GM12874 (cell line): ENCODE measurements around the gene CDC7.

Source experiments
- TF ChIP-seq, protein P1 (sequence below): IDR thresholded peaks from 2 replicates; pipeline ENCODE4 v1.5.1; 2011; ENCODE audit warnings: low read depth, mild to moderate bottlenecking, control low read depth, low read length, moderate library complexity; ENCODE audit not compliant: insufficient read depth

Gene CDC7

GRCh38 chr1:91500756-91501522 is at the start of gene CDC7:
Gene CDC7 (plus strand): TSS chr1:91500851. CDS start chr1:91501717, 866 bp downstream.
- TF ChIP-seq, protein P1, sequence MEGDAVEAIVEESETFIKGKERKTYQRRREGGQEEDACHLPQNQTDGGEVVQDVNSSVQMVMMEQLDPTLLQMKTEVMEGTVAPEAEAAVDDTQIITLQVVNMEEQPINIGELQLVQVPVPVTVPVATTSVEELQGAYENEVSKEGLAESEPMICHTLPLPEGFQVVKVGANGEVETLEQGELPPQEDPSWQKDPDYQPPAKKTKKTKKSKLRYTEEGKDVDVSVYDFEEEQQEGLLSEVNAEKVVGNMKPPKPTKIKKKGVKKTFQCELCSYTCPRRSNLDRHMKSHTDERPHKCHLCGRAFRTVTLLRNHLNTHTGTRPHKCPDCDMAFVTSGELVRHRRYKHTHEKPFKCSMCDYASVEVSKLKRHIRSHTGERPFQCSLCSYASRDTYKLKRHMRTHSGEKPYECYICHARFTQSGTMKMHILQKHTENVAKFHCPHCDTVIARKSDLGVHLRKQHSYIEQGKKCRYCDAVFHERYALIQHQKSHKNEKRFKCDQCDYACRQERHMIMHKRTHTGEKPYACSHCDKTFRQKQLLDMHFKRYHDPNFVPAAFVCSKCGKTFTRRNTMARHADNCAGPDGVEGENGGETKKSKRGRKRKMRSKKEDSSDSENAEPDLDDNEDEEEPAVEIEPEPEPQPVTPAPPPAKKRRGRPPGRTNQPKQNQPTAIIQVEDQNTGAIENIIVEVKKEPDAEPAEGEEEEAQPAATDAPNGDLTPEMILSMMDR, result no peak; the same call in 1 of the 2 replicates

GRCh38 chr1:91454136-91454535 is 46.5 kb upstream of the CDC7 start:
- TF ChIP-seq, protein P1, result no peak

DNA sequence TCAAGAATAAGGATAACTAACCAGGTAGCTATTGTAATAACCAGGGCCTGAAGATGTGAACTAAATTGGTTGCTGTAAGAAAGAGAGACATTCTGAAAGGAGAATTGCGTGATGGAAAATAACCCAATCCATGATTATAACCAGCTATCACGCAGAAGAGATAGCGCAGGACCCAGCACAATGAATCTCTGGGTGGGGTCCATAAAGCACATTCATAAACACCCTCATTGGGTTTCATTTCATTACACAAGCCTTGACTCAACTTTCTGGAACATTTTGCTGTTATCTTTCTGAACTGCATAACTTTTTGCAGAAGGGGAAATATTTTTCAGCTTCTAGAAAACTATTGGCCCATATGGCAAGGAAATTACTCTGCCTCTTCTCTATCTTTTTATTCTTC is 45.3 kb upstream of the CDC7 start:
- TF ChIP-seq, protein P1, result no peak

DNA sequence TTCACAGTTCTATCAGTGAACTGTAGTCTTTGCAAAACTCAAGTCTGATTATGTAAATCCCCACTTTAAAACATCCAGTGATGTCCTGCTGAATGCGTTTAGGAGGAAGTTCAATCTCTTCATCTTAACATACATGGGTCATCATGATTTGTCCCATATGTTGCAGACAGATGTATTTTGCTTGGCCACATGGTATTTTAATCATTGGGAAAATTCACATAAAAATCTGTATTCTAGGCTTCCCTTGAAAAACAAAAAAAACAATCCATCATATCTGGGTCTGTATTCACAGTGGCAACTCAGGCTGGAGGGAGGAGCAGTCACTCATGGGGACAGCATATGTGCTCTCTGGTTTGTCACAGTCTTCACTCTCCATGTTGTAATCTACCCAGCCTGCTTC is 44.8 kb upstream of the CDC7 start:
- TF ChIP-seq, protein P1, result no peak

GRCh38 chr1:91476533-91477217 is 24.0 kb upstream of the CDC7 start:
- TF ChIP-seq, protein P1, result no peak

- TF ChIP-seq, protein P1, result no peak
Observed at GRCh38 chr1:91487469-91487868, 13.2 kb upstream of the CDC7 start.

DNA sequence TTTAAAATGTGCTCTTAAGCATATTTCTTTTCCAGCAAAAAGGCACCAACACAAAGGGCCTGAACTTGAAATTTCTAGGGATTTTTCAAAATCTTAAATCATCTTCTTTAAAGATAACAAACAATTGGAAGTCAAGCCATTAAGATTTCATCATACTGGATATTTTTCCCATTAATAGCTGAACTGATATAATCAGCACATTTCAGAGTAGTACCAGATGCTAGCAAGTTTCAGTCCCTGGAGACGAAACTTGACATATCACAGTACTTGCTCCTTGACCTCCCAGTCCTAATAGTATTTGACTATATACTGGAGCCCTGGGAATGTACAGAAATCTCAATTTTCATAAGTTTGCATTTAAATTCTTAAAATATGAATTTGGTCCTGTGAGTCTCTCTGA is 10.2 kb upstream of the CDC7 start:
- TF ChIP-seq, protein P1, result no peak
